NCI-H1105 treated with DMSO at 0.1 percent for 48 hours (cell line): ENCODE measurements around the gene IL20.

Experiments
- DNase-seq: peaks from one replicate; lab custom pipeline; 2025; lab: John Stamatoyannopoulos, UW

Gene IL20, protein sequence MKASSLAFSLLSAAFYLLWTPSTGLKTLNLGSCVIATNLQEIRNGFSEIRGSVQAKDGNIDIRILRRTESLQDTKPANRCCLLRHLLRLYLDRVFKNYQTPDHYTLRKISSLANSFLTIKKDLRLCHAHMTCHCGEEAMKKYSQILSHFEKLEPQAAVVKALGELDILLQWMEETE

DNA sequence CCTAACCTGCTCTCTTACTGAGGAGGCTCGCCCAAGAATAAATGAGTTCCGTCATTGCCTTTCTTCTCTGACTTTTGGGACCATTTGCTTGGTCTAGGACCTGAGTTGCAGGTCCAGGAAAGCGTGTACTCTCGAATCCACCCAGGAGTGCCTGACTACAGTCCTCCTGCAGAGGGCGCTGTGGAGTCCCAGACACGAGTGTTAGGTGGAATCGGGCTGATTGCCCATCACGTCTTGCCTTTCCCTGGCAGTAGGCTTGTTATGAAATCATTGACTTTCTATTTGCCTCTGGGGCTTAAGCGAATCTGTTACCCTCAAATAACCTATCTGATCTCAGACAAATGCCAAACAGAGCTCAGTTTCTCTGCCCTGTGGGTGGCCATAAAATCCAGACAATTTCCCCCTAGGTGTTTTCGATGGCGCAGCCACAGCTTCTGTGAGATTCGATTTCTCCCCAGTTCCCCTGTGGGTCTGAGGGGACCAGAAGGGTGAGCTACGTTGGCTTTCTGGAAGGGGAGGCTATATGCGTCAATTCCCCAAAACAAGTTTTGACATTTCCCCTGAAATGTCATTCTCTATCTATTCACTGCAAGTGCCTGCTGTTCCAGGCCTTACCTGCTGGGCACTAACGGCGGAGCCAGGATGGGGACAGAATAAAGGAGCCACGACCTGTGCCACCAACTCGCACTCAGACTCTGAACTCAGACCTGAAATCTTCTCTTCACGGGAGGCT is at the start of gene IL20:
Gene IL20, plus strand, starts transcription at position 685 of the 733 bp plus-strand sequence. CDS start 230 bp downstream, outside the sequence.
- DNase-seq, result peak; percentile 49

DNA sequence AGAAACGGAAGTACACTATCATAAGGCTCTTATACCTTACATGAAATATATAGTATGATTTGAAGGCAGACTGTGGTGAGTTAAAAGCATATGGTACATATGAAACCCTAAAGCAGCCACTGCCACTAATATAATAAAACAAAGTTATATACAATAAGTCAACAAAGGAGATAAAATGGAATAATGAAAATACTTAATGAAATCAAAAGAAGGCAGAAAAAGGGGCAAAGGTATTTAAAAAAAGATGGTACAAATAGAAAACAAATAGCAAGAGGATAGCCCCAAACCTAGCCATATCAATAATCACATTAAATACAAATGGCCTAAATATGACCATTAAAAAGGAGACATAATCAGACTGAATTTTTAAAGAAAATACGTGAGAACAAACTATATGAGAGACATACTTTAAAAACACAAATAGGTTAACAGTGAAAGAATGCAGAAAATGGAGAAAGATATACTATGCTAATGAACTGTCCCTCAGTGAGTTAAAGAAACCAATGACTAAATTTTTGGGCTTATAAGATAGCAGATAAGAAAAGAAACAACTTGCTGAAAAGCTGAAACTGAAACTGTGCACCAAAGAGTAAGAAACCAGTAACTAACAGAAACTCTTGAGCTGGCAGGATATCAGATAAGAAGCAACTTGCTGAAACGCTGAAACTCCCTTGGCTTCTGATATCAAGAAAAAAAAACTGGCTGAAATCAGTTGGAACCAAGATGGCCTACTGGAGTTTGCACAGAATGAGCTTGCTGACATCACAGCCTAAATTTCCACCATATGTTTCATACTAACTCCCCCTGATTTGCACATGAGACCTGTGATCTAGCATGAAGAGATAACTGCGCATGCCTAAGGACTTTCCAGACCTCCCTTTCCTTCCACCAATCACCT is 48.8 kb upstream of the IL20 start:
- DNase-seq, result no peak

DNA sequence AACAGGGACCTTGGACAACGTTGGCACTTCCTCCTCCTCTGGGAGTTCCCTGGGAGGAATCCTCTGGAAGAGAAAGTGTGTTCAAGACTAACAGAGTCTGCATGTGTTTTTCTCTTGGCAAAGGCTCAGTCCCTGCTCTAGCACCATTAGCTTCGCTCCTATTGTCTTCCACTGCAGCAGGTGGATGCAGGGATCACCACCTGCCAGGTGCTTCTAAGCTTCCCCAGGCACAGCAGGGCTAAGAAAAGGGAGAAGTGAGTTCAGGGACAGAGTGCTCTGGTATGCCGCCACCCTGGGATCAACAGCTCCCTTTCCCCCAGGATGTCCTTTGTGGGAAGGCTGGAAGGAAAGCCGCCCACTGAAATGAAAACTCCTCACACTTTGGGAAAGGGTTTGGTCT is 43.9 kb upstream of the IL20 start:
- peak; percentile 70 for DNase-seq

DNA sequence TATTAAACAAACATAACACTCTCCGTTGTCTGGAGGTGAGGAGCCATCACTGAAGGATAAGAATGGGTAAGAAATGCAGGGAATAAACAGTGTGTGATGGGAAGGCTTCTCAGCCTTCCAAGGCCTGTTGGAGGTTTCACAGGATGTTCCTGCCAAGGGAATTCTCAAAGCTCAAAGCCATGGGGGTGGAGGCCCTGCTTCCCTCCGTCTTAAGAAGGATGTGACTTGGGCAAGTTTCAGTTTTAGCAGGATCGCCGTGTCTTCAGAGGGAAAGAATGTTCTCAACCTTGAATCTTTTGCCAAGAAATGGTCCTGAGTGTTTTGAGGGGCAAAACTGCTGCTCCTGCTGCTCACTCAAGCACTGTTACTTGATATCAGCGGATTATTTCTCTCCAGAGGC is 41.7 kb upstream of the IL20 start:
- DNase-seq, result no peak

DNA sequence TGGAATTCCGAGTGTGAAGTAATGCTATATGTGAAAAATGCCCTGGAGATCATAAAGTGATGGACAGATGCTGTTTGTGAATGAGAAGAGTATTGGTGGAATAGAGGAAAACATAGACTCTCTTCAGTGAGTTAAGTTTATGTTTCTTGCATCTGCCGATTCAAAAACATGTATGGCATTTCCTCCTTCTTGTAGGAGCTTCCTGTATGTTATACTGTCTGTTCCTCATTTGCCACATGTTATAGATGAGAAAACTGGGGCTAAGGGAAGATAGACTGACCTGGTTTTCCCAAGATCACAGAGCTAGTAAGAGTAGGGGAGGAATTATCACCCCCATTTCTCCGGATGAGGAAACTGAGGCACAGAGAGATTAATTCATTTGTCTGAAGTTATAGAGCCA is 41.1 kb upstream of the IL20 start:
- no peak for DNase-seq

DNA sequence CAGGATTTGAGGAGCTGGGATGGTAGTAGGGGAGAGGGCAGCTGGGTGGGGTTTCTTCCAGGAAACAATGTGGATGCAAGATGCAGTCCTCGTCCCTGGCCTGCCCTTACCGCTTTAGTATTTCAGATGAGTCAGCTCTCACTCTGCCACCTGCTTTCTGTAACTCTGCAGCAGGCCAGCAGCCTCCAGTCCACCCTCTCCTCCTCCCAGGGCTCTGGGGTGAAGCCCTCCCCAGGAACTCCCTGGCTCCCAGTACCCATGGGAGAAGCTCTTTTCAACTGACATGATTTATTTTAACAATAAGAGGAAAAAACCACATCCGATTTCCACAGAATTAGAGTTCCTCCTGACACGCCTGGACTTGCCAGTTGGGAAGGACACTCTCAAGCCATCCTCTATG is 39.0 kb upstream of the IL20 start:
- peak; percentile 87 for DNase-seq

DNA sequence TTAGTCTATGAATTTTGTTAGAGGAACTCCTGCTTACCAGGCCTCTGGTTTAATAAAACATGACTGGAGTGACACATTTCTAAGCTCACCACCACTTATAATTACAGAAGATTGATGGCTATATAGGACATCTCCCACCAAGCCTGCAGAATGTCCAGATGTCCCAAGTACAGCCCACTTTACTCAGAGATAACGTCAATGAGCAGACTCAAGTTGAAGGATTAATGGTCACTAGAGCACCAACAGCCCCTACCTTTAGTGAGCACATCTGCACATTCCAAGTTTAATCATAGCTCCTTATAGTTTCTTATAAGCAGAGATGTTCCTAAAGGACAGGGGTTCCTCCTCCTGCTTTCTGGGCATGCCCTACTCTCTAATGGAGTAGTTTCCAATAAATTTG is 37.4 kb upstream of the IL20 start:
- no peak for DNase-seq

DNA sequence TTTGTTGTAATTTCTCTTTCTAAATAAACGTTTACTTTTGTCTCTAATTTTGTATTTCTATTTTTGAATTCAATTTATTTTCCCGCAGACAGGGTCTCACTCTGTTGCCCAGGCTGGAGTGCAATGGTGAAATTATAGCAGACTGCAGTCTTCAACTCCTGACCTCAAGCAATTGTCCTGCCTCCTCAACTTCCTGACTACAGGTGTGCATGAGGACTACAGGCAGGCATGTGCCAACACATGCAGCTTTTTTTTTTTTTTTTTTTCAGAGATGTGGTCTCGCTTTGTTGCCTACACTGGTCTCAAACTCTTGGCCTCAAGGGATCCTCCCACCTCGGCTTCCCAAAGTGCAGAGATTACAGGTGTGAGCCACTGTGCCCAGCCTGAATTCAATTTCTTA is 36.7 kb upstream of the IL20 start:
- no peak for DNase-seq

DNA sequence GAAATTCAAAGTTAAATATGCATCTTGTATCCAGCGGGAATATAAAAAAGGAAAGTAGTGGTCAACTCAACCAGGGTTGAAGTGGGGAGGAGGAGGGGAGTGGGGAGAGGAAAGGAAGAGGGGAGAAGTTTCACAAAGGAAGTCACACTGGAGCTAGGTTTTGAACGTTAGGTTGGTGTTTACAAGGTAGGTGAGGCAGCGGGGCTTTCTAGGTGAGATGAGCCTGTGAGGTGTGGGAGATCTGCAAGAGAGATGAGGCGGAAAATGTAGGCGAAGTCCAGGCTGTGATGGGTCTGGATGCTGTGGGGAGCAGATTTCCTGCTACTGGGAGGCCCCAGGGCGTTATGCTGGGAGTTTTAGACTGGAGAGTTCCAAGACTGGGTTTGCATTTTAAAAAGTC is 36.1 kb upstream of the IL20 start:
- DNase-seq, result no peak

DNA sequence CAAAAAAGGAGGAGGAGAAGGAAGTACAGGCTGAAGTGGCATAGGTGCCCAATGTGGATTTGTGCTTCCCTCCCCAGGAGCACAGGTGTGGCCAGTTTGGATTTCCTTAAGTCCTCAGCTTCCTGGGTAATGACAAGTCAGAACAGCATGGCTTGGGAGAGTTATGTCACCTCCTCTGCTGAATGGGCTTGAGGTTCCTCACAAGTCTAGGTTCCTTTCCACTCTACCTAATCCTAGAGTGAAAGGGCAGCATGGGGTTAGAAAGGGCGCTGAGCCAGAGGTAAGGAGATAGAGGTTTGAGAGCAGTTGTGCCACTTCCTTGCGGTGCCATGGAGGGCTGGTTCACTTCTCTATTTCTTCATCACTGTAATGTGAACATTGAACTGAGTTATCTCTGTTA is 35.5 kb upstream of the IL20 start:
- DNase-seq, result no peak

DNA sequence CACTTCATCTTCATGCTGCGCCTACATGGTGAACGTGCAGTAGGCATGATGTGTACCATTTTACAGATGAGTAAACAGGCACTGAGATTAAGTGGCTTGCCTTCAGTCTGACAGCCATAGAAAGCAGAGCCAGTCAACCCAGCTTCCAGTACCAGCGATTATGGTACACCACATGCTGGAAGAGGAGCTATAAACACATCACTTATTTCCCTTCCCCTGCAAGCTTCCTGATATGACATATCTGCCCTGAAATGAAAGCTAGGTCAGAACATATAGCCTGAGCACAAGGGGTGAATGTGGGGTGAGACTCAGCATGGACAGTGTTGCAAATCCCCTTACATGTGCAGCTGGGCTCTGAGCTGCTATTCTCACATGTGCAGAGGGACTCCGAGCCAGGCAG is 33.8 kb upstream of the IL20 start:
- no peak for DNase-seq

DNA sequence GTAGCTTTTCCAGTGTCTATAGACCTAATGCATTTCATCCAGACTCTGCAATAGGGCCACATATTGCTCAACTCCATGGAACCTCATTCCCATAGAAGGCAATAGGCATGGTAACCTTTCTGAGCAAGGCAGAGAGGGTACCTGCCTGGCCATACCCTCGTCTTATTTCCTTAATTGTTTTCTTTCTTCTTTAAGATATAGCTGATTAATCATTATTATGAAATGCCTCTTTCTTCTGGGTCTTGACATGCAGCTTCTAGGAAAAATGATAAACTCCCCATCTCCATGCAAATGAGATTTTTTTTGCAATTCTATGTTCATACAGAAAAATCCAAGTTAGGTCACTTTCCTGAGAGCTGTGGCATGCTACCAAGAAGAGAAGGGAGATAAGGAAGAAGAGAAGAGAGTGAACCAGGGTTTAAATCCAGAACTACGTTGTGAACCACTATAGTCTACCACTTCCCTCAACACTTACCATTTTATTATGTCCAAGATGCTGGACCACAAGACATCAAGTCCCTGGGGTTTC is 33.0 kb upstream of the IL20 start:
- no peak for DNase-seq

DNA sequence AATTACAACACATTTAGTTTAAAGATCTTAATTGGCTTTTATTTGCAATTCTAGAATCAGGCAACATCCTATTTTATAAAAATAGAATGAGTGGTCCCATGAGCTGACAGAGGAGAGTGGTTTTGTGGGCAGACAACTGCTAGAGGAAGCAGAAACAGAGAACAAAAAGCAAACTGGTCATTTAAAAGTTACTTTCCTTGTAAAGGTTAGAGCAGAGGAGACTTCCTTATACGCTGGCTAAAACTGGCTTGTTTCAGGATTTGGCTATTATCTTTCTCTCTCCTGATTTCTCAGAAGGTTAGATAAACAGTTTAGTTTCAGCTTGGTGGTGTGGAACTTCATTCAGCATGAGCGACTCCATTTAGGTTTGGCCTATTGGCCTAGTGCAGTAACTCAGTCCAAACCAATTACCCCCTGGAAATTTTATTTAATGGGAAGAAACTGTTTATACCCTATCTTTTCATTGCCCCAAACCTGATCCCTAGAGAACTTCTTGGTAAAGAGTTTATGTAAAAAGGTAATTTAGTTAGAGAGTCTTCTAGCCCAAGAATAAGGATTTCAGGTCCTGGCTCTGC is 32.2 kb upstream of the IL20 start:
- DNase-seq, result no peak

DNA sequence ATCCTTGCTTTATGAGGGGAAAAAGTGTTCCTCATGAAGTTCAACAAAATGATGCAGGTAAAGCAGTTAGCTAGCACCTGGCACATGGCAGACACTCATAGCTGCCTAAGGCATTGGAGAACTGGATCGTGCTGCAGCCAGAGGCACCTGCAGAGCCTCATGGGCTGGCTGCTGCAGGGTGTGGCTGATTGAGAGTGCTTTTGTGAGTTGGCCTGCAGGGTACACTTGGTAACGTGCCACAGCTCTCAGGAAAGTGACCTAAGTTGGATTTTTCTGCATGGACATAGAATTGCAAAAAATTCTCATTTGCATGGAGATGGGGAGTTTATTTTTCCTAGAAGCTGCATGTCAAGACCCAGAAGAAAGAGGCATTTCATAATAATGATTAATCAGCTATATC is 31.6 kb upstream of the IL20 start:
- peak; percentile 66 for DNase-seq

DNA sequence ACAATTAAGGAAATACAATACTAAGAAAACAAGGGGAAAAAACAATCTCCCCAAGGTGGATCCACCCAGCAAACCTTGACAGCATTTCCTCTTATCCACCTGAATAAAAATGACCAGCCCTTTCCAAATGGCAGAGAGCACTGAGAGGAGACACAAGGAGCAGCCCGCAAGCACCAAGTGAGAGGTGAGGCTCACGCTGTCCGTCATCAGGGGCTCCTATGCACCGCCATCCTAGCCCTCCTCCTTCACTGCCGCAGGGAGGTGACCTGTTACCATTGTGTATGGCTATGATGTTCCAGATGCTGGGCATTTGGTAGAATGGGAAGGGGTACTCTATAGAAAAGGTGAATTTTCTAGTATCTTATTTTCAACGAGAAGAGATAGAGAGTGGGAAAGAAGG is 31.2 kb upstream of the IL20 start:
- no peak for DNase-seq

DNA sequence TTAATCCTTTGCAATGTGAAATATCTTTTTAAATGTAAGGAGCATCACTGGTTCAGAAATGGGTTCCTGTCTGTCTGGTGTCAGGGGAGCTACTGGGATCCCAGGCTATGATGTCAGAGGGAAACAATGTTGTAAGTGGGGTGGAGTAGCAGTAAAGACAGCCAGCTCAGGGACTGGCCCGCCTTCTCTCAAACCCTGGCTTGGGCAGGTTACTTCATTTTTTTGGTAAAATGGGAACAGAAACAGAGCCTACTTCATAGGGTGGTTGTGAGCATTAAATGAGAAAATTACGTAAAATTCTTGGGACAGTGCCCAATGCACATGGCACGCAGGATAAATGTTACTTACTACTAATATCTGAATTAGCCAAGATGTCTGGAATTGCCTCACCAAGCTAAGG is 30.7 kb upstream of the IL20 start:
- DNase-seq, result no peak

DNA sequence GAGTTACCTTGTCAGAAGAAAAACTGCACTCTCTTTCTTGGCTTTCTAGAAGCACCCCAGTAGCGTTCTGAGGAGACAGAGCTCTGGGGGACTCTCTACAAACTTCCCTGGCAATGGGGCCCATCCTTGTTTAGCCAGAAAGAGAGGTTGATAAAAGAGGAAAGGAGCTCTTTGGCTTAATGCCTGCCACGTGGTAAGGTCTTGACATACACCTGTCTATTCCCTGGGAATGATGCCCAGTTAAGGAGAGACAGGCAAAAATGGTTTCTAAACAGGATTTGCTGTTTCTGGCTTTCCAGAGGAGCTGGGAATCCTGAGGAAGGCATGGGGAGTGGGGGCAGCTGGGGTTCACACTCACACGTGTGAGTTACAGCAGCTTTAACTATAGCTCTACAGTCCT is 30.2 kb upstream of the IL20 start:
- DNase-seq, result peak; percentile 90

DNA sequence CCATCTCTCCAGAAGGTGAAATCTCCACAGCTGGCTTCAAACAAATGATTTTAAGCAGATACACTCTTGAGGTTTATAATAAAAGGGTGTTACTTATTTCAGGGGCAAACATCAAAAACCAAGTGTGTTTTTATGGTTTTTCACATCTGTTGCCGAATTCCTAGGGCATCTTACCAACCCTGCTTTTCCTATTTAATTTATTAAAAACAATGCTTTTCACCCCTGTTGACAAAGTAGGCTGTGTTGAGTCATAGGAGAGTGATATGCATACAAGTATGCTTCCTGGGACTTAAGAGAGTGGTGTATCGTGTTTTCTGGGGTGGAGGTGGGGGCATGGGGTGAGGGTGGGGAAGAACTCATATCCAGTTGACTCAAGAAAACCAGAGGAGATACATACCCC is 29.3 kb upstream of the IL20 start:
- DNase-seq, result no peak

DNA sequence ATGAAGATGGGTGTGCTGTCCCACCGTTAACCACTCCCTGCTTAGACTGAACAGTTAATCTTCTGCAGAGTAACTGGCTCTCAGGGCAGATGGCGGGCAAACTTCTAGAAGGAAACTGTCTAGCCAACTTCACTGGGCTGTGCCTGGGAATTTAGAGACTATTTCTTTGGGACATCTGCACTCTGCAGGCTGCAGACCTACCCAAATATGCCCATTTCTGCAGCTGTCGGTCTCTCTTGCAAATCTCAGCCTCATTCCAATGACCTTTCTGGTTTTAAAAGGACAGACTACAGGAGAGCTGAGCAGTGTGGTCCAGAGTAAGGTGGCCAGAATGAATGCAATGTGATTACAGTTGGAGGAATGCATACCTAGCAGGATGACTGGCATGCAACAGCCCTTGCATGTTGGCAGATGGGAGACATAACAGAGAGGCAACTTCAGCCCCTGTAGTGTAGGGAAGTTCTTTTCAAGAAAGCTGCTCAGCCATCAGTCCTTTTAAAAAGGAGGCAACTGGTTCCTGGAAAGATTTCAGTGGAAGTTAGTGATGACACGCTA is 26.3 kb upstream of the IL20 start:
- no peak for DNase-seq

DNA sequence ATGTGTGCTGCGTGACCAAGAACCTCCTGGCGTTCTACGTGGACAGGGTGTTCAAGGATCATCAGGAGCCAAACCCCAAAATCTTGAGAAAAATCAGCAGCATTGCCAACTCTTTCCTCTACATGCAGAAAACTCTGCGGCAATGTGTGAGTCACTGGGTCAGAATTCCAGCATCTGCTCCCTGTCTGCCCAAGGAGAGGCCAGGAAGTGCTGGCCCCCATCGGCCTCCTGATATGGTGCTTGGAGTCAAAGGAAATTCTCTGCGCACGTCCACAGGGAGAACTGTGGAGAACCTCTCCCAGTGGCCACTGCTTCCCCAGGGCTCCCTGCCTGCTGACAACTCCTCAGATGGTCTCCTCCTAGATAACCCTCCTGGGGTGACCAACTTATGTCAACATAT is 25.6 kb upstream of the IL20 start:
- DNase-seq, result no peak

DNA sequence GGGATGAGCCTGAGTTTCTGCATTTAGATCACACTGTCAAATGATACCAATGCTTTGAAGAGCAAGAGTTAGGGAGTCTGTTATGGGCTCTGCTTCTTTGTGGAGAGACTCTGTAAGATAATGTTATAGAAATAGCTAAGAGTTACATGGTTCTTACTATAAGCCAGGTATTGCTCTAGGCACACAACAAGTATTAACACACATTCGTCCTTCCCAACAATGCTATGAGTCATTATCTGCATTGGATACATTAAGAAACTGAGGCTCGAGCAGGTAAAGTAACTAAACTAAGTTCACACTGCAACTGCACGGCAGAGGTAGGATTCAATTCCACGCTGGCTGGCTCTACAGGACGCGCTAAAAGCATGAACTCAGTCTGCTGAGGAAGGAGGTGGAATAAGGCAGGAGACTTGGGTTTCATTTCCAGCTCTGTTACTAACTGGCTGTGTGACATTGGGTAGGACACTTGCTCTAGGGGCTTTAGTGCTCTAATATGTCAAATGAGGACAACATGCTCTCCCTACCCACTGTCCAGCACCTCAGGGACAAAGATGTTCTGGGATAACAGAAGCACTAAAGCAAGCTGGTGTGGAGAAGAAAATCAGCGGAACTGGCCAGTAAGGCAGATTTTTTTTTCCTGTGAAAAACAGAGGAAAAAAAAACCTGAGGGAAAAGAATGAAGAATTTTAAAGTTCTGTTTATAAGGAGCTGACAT is 23.7 kb upstream of the IL20 start:
- no peak for DNase-seq

DNA sequence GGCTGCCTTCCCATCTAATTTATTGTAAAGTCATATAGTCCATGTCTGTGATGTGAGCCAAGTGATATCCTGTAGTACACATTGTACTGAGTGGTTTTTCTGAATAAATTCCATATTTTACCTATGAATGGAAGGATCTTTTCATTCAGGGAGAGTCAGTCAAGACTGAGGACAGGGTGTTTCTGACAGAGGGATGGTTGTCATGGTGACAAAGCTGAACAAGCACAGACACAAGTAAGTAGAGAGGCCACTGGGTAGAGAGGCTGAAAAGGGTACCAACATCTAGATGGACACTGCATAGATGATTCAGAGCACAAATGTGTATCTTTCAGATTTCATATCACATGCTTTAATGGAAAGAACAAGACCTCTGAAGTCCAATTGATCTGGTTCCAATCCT is 22.6 kb upstream of the IL20 start:
- no peak for DNase-seq
